ENCODE results near the gene ETV5.

DNA sequence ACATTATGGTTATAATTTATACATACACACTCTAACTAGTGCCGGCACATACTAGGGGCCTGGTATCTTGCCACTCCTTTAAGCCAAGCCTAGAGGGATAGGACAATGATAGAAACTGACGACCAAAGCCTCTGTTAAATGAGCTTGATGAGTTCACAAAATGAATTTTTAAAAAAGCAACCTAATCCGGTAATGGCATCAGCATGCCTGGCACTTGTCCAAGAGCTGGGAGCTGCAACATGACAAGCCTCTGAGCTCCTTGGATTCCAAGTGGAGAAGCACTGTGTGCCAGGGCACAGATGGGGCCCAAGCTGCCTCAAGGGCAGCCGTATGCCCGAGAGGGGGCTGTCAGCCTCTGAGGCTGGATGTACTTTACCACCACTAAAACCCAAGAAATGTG, 9.7 kb downstream of the ETV5 start:
- TF ChIP-seq POLR2A (IDR thresholded peaks at IDR 0.05; ENCODE audit: low read depth, low read length) (no peak), TAF1 (IDR thresholded peaks at IDR 0.05; ENCODE audit: low read depth, low read length) (no peak), POLR2AphosphoS5 (IDR thresholded peaks at IDR 0.05; ENCODE audit: low read depth, low read length) (no peak), SPI1 (IDR thresholded peaks at IDR 0.05; ENCODE audit: low read depth, low read length) (no peak), PAX5 (IDR thresholded peaks at IDR 0.05; ENCODE audit: insufficient read depth, low read length, severe bottlenecking) (no peak)
